Nephron (organoid): ENCODE measurements around the gene RNF123.

Source experiments
- H3K27ac Mint-ChIP-seq, 3 experiments: 2 replicates each; pipeline ENCODE4 v1.8.0; 2020; ENCODE audit warnings: mixed read lengths in 3 of 3, mild to moderate bottlenecking in 2 of 3, moderate library complexity in 1 of 3
- H3K27me3 Mint-ChIP-seq: 2 replicates; pipeline ENCODE4 v1.8.0; 2021; ENCODE audit warnings: low read depth, mild to moderate bottlenecking, moderate library complexity, mixed read lengths
- H3K36me3 Mint-ChIP-seq: 2 replicates; pipeline ENCODE4 v1.8.0; 2020; ENCODE audit warnings: low read depth, mixed read lengths
- H3K4me1 Mint-ChIP-seq: 2 replicates; pipeline ENCODE4 v1.8.0; 2020; ENCODE audit warnings: mixed read lengths
- H3K4me3 Mint-ChIP-seq, 3 experiments: 2 replicates each; pipeline ENCODE4 v1.8.0; 2020; ENCODE audit warnings: mild to moderate bottlenecking in 3 of 3, mixed read lengths in 3 of 3, moderate library complexity in 2 of 3
- H3K9me3 Mint-ChIP-seq: 2 replicates; pipeline ENCODE4 v1.8.0; 2020; ENCODE audit warnings: mixed read lengths
- TF ChIP-seq, protein P1 (sequence below), 3 experiments: fragments of 200-600 bp; sonication (generic); IDR thresholded peaks; one replicate each; pipeline ENCODE4 v1.5.0; 2021; ENCODE audit warnings: antibody characterized with exemption in 3 of 3; ENCODE audit not compliant: unreplicated experiment in 3 of 3

The RNF123 gene

DNA sequence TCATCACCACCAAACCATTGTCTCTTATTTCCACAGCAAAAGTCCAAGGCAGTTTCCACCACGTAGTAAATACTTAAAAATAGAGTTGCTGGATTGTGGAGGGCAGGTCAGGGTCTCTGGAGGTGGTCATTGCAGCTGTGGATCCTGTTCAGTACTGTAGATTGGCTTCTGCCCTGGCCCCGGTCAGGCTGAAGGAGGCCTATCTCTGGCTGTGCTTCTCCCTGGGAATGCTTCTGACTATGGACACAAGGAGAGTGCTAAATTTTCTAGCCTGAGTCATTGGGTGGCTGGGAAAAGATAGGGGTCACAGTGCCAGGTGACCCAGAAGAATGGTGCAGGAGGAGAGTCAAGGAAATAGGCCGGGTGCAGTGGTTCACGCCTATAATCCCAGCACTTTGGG, 60.7 kb downstream of the RNF123 start:
- Mint-ChIP-seq H3K9me3 (no peaks in the 10 kb centered on the region), H3K27ac (peak overlapping the region in 1 of 3 experiments; percentile 65), H3K27me3 (no peaks in the 10 kb centered on the region), H3K36me3 (peaks cover 35% of the 10 kb centered on the region), H3K4me3 (no peak overlapping the region), H3K4me1 (peaks cover 5% of the 10 kb centered on the region)
- TF ChIP-seq, protein P1, sequence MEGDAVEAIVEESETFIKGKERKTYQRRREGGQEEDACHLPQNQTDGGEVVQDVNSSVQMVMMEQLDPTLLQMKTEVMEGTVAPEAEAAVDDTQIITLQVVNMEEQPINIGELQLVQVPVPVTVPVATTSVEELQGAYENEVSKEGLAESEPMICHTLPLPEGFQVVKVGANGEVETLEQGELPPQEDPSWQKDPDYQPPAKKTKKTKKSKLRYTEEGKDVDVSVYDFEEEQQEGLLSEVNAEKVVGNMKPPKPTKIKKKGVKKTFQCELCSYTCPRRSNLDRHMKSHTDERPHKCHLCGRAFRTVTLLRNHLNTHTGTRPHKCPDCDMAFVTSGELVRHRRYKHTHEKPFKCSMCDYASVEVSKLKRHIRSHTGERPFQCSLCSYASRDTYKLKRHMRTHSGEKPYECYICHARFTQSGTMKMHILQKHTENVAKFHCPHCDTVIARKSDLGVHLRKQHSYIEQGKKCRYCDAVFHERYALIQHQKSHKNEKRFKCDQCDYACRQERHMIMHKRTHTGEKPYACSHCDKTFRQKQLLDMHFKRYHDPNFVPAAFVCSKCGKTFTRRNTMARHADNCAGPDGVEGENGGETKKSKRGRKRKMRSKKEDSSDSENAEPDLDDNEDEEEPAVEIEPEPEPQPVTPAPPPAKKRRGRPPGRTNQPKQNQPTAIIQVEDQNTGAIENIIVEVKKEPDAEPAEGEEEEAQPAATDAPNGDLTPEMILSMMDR (IDR thresholded peaks at IDR 0.05; ENCODE audit: unreplicated experiment in 3 of 3), result no peak

DNA sequence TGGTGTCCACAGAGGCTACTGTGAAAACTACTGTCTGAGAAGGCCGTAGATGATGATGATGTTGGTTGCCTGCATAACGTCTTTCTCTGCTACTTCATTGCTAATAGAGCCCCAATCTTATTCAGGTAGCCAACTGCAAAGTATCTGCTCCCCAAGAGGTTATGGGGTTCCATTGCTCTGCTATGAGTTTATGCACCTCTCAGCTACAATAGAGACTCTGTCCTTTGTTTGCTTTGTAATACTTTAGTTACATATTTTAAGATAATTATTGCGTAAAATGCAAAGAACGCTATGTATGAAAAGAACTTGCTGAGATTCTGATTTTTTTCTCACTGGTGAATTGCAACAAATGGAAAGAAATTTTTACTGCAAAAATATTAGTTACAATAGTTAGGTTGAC, 62.1 kb downstream of the RNF123 start:
- Mint-ChIP-seq H3K9me3 (no peaks in the 10 kb centered on the region), H3K27ac (no peak overlapping the region), H3K27me3 (no peaks in the 10 kb centered on the region), H3K36me3 (peaks cover 30% of the 10 kb centered on the region), H3K4me3 (no peak overlapping the region), H3K4me1 (peaks cover 5% of the 10 kb centered on the region)
- TF ChIP-seq, protein P1 (IDR thresholded peaks at IDR 0.05; ENCODE audit: unreplicated experiment in 3 of 3), result no peak

DNA sequence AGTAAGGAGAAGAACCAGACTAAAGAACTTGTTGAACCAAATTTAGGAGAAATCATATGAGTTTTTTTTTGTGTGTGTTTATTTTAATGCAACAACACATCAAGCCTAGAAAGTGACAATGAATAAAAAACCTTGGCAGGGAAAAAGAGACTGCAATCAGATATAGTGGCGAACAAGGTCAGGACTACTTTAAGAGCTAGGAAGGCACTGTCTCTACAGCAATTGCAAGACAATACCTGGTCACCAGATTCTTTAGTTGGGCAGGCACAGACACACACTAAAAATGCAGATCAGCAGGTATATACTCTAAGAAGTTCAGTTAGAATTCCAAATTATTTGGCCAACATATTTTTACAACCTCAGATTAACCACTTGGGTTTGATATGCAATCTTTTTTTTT, 65.2 kb downstream of the RNF123 start:
- peaks cover 17% of the 10 kb centered on the region for H3K36me3 Mint-ChIP-seq
- H3K4me1 Mint-ChIP-seq, result peaks cover 12% of the 10 kb centered on the region
- TF ChIP-seq, protein P1 (IDR thresholded peaks at IDR 0.05; ENCODE audit: unreplicated experiment in 3 of 3), result no peak
- H3K27me3 Mint-ChIP-seq, result no peaks in the 10 kb centered on the region
- H3K4me3 Mint-ChIP-seq, result no peak overlapping the region
- H3K27ac Mint-ChIP-seq, result no peak overlapping the region
- no peaks in the 10 kb centered on the region for H3K9me3 Mint-ChIP-seq

DNA sequence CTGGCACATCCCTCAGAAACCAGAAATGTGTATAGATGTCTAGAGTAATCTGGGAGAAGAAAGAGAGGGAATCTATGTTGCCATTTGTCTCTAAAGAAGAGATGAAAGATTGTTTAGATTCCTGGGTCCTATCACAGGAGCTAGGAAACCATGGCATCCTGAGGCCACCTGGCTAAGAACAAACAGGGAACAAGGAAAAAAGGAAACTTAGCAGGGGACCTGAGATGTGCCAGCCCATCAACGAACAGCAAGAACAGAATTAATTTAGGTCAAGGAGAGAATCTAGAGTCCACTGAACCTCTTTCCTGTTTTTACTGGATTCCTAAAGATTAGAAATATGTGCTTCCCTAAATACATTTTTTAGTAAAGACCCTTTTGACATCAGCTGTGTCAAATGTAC, 66.7 kb downstream of the RNF123 start:
- TF ChIP-seq, protein P1 (IDR thresholded peaks at IDR 0.05; ENCODE audit: unreplicated experiment in 3 of 3), result no peak
- no peak overlapping the region for H3K4me3 Mint-ChIP-seq
- peaks cover 14% of the 10 kb centered on the region for H3K4me1 Mint-ChIP-seq
- peaks cover 11% of the 10 kb centered on the region for H3K36me3 Mint-ChIP-seq
- H3K27me3 Mint-ChIP-seq, result no peaks in the 10 kb centered on the region
- H3K27ac Mint-ChIP-seq, result peak overlapping the region in 2 of 3 experiments; percentile 25 to 47
- no peaks in the 10 kb centered on the region for H3K9me3 Mint-ChIP-seq

DNA sequence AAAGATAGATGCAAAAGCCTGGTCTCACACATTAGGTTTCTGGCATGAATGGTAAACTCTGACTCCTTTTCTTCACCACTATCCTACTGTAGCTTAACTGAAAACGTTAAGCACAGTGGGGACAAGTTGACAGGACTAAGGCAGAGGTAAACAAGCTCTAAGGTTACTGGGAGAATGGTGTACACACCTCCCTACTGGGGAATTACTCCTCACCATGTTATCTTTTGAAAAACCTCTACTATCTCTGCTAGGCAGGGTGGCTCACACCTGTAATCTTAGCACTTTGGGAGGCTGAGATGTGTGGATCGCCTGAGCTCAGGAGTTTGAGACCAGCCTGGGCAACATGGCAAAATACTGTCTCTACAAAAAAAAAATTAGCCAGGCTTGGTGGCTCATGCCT, 67.8 kb downstream of the RNF123 start:
- Mint-ChIP-seq H3K27ac (peak overlapping the region in 1 of 3 experiments; percentile 12), H3K27me3 (no peaks in the 10 kb centered on the region), H3K4me3 (no peak overlapping the region), H3K9me3 (no peaks in the 10 kb centered on the region), H3K36me3 (peaks cover 11% of the 10 kb centered on the region), H3K4me1 (peaks cover 14% of the 10 kb centered on the region)
- TF ChIP-seq, protein P1 (IDR thresholded peaks at IDR 0.05; ENCODE audit: unreplicated experiment in 3 of 3), result no peak

DNA sequence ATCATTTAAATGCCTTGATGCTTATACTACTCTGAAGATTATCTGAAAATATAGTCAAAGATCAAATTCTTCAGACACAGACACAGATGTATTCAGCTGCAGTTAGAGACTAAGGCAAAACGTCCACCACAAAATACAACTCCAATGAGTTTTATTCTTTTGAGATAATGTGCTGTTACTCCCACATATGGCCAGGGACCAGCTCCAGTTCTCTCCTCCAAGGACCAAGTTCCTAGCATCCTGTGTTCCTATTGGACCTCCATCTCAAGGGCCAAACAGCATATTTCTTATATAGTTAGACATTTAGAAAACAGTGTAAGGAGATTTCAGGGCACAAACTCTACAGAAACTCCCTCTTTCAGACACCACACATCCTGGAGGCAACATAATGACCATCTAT, 69.9 kb downstream of the RNF123 start:
- Mint-ChIP-seq H3K9me3 (no peaks in the 10 kb centered on the region), H3K27ac (peak overlapping the region; percentile 67 to 85 (median 80)), H3K36me3 (peaks cover 13% of the 10 kb centered on the region), H3K4me1 (peaks cover 9% of the 10 kb centered on the region), H3K27me3 (no peaks in the 10 kb centered on the region), H3K4me3 (no peak overlapping the region)
- TF ChIP-seq, protein P1 (IDR thresholded peaks at IDR 0.05; ENCODE audit: unreplicated experiment in 3 of 3), result no peak
